Measurements from ENCODE around the gene KAZN.
A peak's percentile ranks its signal among the peaks of the same experiment; 100 is the strongest.

KAZN gene

GRCh38 chr1:14875524-14876509, 277.3 kb downstream of the KAZN start:
- TF ChIP-seq CTCF (conservative IDR thresholded peaks at IDR 0.05; ENCODE audit: low read depth, low read length) = no peak
- DNase-seq (ENCODE audit: low read depth) = no peak
- H3K4me3 ChIP-seq (ENCODE audit: low read depth, low read length) = no peak overlapping the region

- no peak for TF ChIP-seq CTCF (conservative IDR thresholded peaks at IDR 0.05; ENCODE audit: low read depth, low read length)
- DNase-seq (ENCODE audit: low read depth) = no peak
- H3K4me3 ChIP-seq (ENCODE audit: low read depth, low read length) = no peak overlapping the region
These were observed 278.3 kb downstream of the KAZN start for GRCh38 chr1:14876747-14877146.

GRCh38 chr1:14877224-14877623, 278.7 kb downstream of the KAZN start:
- no peak for TF ChIP-seq CTCF (conservative IDR thresholded peaks at IDR 0.05; ENCODE audit: low read depth, low read length)
- DNase-seq (ENCODE audit: low read depth) = no peak
- no peak overlapping the region for H3K4me3 ChIP-seq (ENCODE audit: low read depth, low read length)

GRCh38 chr1:14878124-14878523, 279.6 kb downstream of the KAZN start:
- no peak for DNase-seq (ENCODE audit: low read depth)
- no peak for TF ChIP-seq CTCF (conservative IDR thresholded peaks at IDR 0.05; ENCODE audit: low read depth, low read length)
- H3K4me3 ChIP-seq (ENCODE audit: low read depth, low read length) = no peak overlapping the region

- DNase-seq (ENCODE audit: low read depth) = no peak
- no peak overlapping the region for H3K4me3 ChIP-seq (ENCODE audit: low read depth, low read length)
- TF ChIP-seq CTCF (conservative IDR thresholded peaks at IDR 0.05; ENCODE audit: low read depth, low read length) = no peak
These were observed 280.5 kb downstream of the KAZN start for GRCh38 chr1:14878951-14879350.

- no peak overlapping the region for H3K4me3 ChIP-seq (ENCODE audit: low read depth, low read length)
- TF ChIP-seq CTCF (conservative IDR thresholded peaks at IDR 0.05; ENCODE audit: low read depth, low read length) = no peak
- DNase-seq (ENCODE audit: low read depth) = peak; percentile 66
These were observed 282.2 kb downstream of the KAZN start for GRCh38 chr1:14880456-14881316.

All from choroid plexus epithelial cell (primary cell).